ENCODE results near the gene ALOX15B. TPM values are rescaled to one million over a fixed set of nuclear protein-coding genes. Genes with fewer than 3 reads are reported as not detected.
A peak's percentile ranks its signal among the peaks of the same experiment; 100 is the strongest.
"Not testable (repeated sequence)": the region's sequence is repeated elsewhere in the genome, so short reads cannot be mapped to it uniquely, and the experiment has no call there.

The ALOX15B gene
- total RNA-seq, 2 donors from 2014 or later: 0.48 to 3.3 TPM

GRCh38 chr17:8055851-8056231 lies 17.0 kb downstream of the ALOX15B start:
- DNase-seq (ENCODE audit: low spot score): no peak
- intact Hi-C loops (cut with DNase I): no loop called here

GRCh38 chr17:8056232-8056975 lies 17.5 kb downstream of the ALOX15B start:
- peak; percentile 79 for DNase-seq (ENCODE audit: low spot score)
- intact Hi-C loops (cut with DNase I): no loop called here

DNA sequence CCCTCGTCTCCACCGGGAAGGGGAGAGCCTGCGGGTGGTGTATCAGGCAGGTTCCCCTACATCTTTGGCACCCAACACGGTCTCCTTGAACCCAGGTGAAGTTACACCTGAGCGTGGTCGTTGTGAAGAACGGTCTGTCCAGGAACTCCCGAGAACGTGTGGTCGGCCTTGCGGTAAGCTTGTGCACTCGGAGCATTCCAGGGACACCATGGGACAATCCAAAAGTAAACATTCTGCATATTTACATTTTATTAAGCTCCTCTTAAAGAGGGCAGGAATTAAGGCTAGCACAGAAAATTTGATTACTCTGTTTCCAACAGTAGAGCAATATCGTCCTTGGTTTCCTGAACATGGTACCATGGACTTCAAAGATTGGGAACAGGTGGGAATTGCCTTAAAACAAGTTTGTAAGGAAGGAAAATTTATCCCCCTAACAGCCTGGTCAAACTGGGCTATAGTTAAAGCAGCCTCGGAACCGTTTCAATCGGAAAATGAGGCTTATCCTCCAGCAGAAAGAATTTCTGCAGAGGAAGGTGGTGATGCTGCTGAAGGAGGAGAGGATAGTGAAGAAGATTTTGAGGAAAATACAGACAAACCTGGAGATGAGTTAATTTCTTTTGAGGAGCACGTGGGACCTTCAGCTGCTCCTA lies 18.2 kb downstream of the ALOX15B start:
- intact Hi-C loops (cut with DNase I): no loop called here
- no peak for DNase-seq (ENCODE audit: low spot score)

DNA sequence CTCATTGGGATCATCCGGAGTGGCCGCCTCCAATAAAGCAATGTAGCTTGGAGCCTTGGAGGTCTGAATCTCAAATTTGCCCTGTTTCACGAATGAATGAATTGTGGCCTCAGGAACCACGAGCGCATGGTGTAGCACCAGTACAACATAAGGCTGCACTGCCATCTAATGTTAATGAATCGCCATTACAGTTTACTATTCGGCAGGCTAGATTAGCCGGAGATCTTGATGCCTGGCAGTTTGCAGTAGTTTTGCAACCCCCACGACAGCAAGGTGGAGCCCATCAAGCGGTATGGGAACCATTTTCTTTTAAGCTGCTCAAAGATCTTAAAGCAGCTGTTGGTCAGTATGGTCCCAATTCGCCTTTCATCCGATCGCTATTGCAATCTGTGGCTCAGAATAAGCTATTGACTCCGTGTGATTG lies 18.8 kb downstream of the ALOX15B start:
- peak; percentile 78 for DNase-seq (ENCODE audit: low spot score)
- intact Hi-C loops (cut with DNase I): no loop called here

GRCh38 chr17:8059131-8059530 lies 20.3 kb downstream of the ALOX15B start:
- DNase-seq (ENCODE audit: low spot score): no peak
- intact Hi-C loops (cut with DNase I): no loop called here

DNA sequence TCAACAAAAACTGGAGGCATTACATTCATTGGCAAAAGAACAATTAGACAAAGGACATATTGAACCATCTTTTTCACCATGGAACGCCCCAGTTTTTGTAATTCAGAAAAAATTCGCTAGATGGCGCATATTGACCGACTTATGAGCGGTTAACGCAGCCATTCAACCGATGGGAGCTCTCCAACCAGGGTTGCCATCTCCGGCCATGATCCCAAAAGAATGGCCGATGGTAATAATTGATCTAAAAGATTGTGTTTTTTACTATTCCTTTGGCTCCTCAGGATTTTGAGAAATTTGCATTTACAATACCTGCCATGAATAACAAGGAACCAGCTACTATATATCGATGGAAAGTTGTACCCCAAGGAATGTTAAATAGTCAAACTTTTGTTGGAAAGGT lies 21.4 kb downstream of the ALOX15B start:
- peak; percentile 76 for DNase-seq (ENCODE audit: low spot score)
- intact Hi-C loops (cut with DNase I): no loop called here

DNA sequence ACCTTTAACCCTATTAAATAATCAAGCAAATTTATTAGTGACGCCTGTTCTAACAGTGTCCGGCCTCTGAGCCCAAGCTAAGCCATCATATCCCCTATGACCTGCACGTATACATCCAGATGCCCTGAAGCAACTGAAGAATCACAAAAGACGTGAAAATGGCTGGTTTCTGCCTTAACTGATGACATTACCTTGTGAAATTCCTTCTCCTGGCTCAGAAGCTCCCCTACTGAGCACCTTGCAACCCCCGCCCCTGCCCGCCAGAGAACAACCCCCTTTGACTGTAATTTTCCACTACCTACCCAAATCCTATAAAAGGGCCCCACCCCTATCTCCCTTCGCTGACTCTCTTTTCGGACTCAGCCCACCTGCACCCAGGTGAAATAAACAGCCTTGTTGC lies 23.0 kb downstream of the ALOX15B start:
- intact Hi-C loops (cut with DNase I): not testable (repeated sequence)

DNA sequence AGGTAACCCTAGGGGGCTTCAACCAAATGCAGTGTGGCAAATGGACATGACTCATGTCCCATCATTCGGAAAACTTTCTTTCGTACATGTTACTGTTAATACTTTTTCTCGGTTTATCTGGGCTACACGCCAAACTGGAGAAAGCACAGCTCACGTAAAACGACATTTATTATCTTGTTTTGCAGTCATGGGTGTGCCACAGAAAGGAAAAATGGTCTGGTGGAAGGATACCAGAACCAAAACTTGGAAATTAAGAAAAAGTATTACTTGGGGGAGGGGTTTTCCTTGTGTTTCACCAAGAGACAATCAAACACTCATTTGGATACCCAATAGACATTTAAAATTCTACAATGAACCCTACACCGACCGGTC lies 23.6 kb downstream of the ALOX15B start:
- DNase-seq (ENCODE audit: low spot score): no peak
- intact Hi-C loops (cut with DNase I): no loop called here

More for the DNA sequence above, 23.0 kb downstream of the ALOX15B start:
- not testable (repeated sequence) for DNase-seq (ENCODE audit: low spot score)

GRCh38 chr17:8062807-8063483 lies 24.1 kb downstream of the ALOX15B start:
- intact Hi-C loops (cut with DNase I): no loop called here

GRCh38 chr17:8063761-8064534 lies 25.1 kb downstream of the ALOX15B start:
- intact Hi-C loops (cut with DNase I): no loop called here
- peak; percentile 48 for DNase-seq (ENCODE audit: low spot score)

More at GRCh38 chr17:8062807-8063483, 24.1 kb downstream of the ALOX15B start:
- no peak for DNase-seq (ENCODE audit: low spot score)

GRCh38 chr17:8064561-8065019 lies 25.7 kb downstream of the ALOX15B start:
- intact Hi-C loops (cut with DNase I): no loop called here
- DNase-seq (ENCODE audit: low spot score): peak; percentile 42

- DNase-seq (ENCODE audit: low spot score): peak; percentile 58
- intact Hi-C loops (cut with DNase I): no loop called here
These were observed 28.2 kb downstream of the ALOX15B start for GRCh38 chr17:8066841-8067775.

DNA sequence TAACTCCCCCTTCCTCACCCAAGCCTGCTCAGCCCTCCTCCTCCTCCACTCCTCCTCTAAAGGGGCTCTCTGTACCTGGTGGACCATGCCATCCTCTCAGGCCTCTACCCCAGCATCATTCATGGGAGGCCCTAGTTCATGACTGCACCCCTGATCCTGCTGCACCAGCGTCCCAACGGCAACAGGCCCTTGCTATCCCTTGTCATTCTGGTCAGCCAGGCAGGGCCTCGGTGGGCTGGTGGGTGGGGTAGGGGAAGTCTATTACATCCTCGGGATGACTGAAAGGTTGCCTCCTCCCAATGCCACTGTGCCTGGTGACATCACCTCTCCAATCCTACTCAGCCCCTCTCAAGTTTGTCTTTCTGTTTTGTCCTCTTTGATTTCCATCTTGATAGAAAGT lies 28.9 kb downstream of the ALOX15B start:
- intact Hi-C loops (cut with DNase I): no loop called here
- DNase-seq (ENCODE audit: low spot score): peak; percentile 55

GRCh38 chr17:8068736-8069586 lies 30.1 kb downstream of the ALOX15B start:
- DNase-seq (ENCODE audit: low spot score): peak; percentile 81

DNA sequence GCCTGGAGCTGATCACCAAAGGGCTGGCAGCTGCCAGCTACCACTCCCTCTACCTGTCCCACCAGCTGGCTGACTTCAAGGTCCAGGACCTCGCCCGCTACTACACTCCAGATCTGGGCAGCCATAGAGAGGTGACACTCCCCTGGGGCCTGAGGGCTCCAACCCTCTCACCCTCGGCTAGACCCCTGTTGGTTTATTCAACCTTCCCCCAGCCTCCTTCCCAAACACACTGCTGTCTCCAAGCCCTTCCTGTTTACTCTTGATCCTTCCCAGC lies 30.7 kb downstream of the ALOX15B start:
- peak; percentile 70 for DNase-seq (ENCODE audit: low spot score)
- intact Hi-C loops (cut with DNase I): loop anchor here in 1 of 2 donors (1.0 kb wide), 1 partner anchor 48 kb away; no protein-coding TSS in a partner anchor

More at GRCh38 chr17:8068736-8069586, 30.1 kb downstream of the ALOX15B start:
- intact Hi-C loops (cut with DNase I): loop anchor here in 1 of 2 donors (1.0 kb wide), 1 partner anchor 48 kb away; no protein-coding TSS in a partner anchor

GRCh38 chr17:8071496-8071895 lies 32.6 kb downstream of the ALOX15B start:
- intact Hi-C loops (cut with DNase I): loop anchor here in 1 of 2 donors (10.0 kb wide), 1 partner anchor 233 kb away; no protein-coding TSS in a partner anchor
- peak; percentile 62 for DNase-seq (ENCODE audit: low spot score)

DNA sequence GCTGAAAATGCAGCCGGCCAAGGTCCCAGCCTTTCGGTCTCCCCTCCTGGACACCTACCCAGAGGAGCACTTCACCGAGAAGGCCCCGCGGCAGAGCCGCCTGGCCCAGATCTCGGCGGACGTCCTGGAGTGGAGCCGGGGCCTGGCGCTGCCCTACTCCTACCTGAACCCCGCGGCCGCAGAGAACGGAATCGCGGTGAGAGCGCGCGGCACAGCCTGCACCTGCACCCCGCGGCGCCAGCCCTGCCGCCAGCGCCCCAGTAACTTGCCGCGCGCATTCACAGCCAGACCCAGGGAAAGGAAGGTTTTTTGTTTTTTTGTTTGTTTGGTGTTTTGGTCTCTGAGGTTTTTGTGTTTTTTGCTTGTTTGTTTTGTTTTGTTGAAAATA lies 33.5 kb downstream of the ALOX15B start:
- peak; percentile 63 for DNase-seq (ENCODE audit: low spot score)
- intact Hi-C loops (cut with DNase I): loop anchor here in 1 of 2 donors (10.0 kb wide), 1 partner anchor 232 kb away; no protein-coding TSS in a partner anchor

Data from posterior vena cava (tissue), 2 donors.